ENCODE measurements around the gene VAMP2.
A peak's percentile ranks its signal among the peaks of the same experiment; 100 is the strongest.
"Not testable (repeated sequence)": the region's sequence is repeated elsewhere in the genome, so short reads cannot be mapped to it uniquely, and the experiment has no call there.

The VAMP2 gene

DNA sequence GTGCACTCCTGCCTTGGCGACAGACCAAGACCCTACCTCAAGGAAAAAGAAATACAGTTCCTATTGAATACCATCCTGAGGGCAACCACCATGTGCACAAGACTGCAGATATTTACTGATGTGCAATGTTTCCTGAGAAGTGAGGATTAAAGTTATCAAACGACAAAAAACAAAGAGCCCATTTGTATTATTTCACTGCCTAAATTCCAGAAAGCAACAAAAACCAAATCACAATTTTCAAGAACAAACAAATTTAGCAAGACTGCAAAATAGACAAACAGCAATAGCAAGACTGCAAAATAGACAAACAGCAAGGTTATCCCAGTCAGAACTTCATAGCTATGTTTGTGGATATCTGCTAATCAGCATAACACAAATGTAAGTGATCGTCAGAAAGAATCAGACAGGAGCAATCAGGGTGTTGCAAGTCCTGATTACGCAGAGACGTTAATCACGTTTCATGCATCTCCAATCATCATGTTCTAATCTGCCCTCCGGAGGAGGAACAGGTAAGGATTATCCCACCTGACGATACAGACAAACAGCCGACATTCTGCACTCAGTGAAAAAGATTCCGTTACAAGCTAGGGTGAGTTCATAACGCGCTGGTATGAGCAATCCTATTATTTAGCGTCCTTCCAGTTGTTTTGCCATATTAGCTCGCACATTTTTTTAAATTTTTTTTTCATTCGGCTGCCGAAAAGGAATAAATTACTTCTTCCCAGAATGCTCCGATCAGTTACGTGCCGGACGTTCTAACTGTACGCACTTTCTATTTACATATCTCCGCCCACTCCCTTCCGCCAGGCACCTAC lies 10.5 kb upstream of the VAMP2 start:
- TF ChIP-seq CTCF (IDR thresholded peaks at IDR 0.05; ENCODE audit: low read depth, low read length): no peak
- H3K4me3 ChIP-seq (ENCODE audit: low read depth, low read length): peak overlapping the region; percentile 62

GRCh38 chr17:8170186-8170585 lies 7.4 kb upstream of the VAMP2 start:
- not testable (repeated sequence) for H3K4me3 ChIP-seq (ENCODE audit: low read depth, low read length)

GRCh38 chr17:8167526-8167925 lies 4.8 kb upstream of the VAMP2 start:
- no peak overlapping the region for H3K4me3 ChIP-seq (ENCODE audit: low read depth, low read length)
- TF ChIP-seq CTCF (IDR thresholded peaks at IDR 0.05; ENCODE audit: low read depth, low read length): no peak

DNA sequence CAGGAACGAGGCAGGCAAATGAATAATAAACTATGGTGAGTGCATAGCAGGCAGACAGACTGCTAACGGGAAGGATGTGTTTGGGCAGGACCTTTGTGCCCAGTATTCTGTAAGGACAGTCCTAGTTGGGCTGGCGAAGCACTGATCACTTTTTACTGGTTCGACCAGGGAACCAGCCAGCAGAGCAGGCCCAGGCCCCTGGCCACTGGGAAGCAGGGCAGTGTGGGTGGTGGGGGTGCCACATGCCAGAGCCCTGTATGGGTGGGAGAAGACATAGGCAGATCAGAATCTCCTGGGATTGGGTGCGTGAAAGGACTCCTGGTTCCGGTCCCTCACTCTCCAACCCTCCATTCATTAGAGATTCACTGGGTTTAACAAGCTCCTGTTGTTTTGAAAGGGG lies 4.0 kb upstream of the VAMP2 start:
- no peak overlapping the region for H3K4me3 ChIP-seq (ENCODE audit: low read depth, low read length)
- TF ChIP-seq CTCF (IDR thresholded peaks at IDR 0.05; ENCODE audit: low read depth, low read length): no peak

- TF ChIP-seq CTCF (IDR thresholded peaks at IDR 0.05; ENCODE audit: low read depth, low read length): no peak
- H3K4me3 ChIP-seq (ENCODE audit: low read depth, low read length): no peak overlapping the region
These were observed 2.0 kb upstream of the VAMP2 start for GRCh38 chr17:8164815-8165131.

DNA sequence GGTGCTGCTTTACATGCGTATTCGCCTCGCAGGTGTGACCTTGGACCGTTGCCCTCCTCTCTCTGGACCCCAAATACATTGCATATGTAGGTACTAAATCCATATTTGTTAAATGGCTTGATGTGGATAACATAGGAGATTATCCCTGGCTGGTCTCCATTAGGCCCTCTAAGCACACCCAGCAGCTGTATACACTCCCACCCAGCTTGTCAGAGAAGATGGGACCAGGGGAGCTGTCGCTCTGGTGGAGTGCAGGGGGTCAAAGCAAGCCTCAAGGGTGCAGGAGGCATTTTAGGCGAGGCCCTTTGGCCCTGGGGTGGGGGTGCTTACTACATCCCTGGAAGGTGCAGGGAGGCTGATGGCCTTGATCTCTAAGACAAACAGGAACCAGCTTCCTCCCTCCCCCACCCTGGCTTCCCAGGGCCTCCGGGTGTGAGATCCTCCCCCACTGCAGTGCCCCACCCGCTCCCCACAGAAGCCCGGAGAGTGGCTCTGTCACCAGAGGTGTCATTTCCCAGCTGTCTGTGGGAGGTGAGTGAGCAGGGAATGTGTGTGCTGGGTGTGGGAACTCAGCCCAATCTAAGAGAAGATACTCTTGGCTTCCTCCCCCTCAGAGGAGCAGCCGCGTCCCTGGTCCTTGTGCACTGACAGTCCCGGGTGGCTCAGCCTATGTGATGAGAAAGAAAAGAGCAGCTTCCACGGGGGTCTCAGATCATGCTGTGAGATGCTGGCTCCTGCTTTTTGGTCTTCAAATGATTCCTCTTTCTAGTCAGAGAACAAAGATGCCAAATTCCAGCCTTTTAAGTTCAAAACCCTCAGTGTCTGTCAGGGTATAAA lies 1.4 kb upstream of the VAMP2 start:
- no peak for TF ChIP-seq CTCF (IDR thresholded peaks at IDR 0.05; ENCODE audit: low read depth, low read length)
- H3K4me3 ChIP-seq (ENCODE audit: low read depth, low read length): no peak overlapping the region

DNA sequence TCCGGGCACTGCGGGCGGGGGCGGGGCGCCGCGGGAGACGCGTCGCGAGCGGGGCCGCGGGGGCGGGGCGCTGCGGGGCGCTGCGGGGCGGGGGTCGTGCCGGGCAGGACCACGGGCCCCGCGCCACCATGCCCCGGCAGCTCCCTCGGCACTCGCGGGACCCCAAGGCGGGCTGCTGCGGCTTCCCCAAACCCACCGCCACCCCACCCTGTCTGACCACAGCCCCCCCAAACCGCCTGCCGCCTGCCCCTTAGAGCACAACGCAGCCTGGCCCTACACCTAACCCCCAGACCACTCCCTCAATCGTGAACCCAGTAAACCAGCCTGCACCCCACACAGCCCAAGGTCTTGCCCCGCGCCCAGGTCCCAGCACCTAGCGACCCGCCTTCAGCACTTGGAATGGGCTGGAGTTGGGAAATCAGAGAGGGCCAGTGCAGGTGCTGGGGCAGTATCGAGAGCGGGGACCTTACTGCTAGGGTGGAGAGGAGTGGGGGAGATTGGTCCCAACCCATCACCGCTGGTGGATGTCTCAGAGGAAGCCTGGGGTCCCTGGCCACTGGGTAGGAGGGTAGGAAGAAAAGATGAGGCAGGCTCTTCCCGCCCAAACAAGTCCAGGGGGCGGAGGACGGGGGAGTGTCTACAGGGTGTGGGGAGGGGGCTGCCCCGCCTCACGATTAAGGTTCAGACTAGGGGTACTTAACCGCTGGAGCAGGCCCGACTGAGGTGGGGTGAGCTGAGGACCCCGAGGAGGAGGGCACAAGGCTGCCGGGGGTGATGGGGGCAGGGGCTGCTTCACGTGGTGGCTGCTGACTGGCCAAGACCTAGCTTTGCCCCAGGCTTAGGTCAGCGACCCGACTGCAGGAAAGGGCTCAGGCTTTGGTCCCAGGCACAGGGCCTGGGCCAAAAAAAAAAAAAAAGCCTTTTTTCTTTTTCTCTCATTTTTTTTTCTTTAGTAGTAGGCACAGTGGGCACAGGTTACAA lies 539 bp upstream of the VAMP2 start:
- TF ChIP-seq CTCF (IDR thresholded peaks at IDR 0.05; ENCODE audit: low read depth, low read length): no peak
- peak overlapping the region; percentile 75 for H3K4me3 ChIP-seq (ENCODE audit: low read depth, low read length)

Data from WI38 (cell line).